ENCODE measurements around the gene RTN4RL1. TPM values are rescaled to one million over a fixed set of nuclear protein-coding genes. Genes with fewer than 3 reads are reported as not detected.

The RTN4RL1 gene
- total and polyA plus RNA-seq, 2 of the 4 experiments (the other 2 are of a cell fraction): under 0.01 to 0.03 TPM

DNA sequence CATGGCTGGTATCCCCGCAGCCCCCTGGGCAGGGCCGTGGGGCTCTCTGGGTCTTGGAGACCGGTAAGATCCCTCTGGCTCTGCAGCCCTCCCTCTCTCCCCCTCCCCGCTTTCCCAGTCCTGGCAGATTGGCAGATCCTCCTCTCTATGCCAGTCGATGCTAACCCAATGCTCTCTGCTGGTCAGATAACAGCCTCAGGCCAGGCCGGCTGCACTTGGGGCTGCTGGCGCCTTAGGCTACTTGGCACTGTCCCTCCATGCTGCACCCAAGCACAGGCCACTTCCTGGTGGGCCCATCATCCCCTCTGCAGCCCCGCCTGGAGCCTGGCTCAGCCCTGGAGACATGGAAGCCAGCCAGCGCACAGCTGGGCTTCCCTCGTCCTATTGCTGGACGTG is 81.7 kb downstream of the RTN4RL1 start:
- TF ChIP-seq BHLHE40 (IDR thresholded peaks at IDR 0.05; ENCODE audit: low read depth, low read length) (no peak), RFX5 (IDR thresholded peaks at IDR 0.05; ENCODE audit: low read depth, low read length) (no peak), MAZ (IDR thresholded peaks at IDR 0.05; ENCODE audit: borderline replicate concordance, low read depth, low read length) (no peak), CHD1 (IDR thresholded peaks at IDR 0.05; ENCODE audit: low read depth, low read length) (no peak)
- TF ChIP-seq, protein P1, sequence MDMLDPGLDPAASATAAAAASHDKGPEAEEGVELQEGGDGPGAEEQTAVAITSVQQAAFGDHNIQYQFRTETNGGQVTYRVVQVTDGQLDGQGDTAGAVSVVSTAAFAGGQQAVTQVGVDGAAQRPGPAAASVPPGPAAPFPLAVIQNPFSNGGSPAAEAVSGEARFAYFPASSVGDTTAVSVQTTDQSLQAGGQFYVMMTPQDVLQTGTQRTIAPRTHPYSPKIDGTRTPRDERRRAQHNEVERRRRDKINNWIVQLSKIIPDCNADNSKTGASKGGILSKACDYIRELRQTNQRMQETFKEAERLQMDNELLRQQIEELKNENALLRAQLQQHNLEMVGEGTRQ (IDR thresholded peaks at IDR 0.05; ENCODE audit: low read depth, low read length): no peak
- H2AK5ac ChIP-seq (ENCODE audit: low read depth, low read length): no peak overlapping the region
- no peak overlapping the region for H2BK20ac ChIP-seq (ENCODE audit: low read depth, low read length)
- H4K20me1 ChIP-seq (ENCODE audit: insufficient read depth, low read length): no peaks in the 10 kb centered on the region; the same call in 1 of the 2 replicates
- intact Hi-C loops (cut with micrococcal nuclease): no loop called here
- POLR2A ChIA-PET (ENCODE audit: unreplicated experiment): no interaction called here
- 0 out of 2 replicates have a peak, but pooled peaks cover 4% of the 10 kb centered on the region for H3K9me1 ChIP-seq (ENCODE audit: insufficient read depth, low read length)
- no peak overlapping the region for H3K14ac ChIP-seq (replicated peaks; ENCODE audit: low read depth, low read length)
- no peak overlapping the region for H3K4me2 ChIP-seq (ENCODE audit: low read depth, low read length)
- no peak overlapping the region for H2BK120ac ChIP-seq (ENCODE audit: low read depth, low read length)
- H3K18ac ChIP-seq (ENCODE audit: low read depth, low read length): no peak overlapping the region
- H3K4me1 ChIP-seq (ENCODE audit: control insufficient read depth, insufficient read depth, low read length): peaks cover 2% of the 10 kb centered on the region; the same call in 1 of the 2 replicates
- CTCF ChIA-PET: no interaction called here
- no peak overlapping the region for H3K4me3 ChIP-seq (ENCODE audit: insufficient read depth, low read depth, low read length)
- H3K9ac ChIP-seq (ENCODE audit: low read depth, low read length): no peak overlapping the region
- no peak for ATAC-seq (ENCODE audit: low read depth)
- no TSS peak for BruUV-seq (replicated peaks)
- dilution Hi-C loops (cut with HindIII; ENCODE audit: low sequenced_read_pairs, unreplicated experiment): no loop called here
- 19% methylated on average over 6 of the region's 11 CpGs; no CpG with 5 or more reads in 1 of the 2 experiments for WGBS, 2 experiments (ENCODE audit: extremely low coverage in 2 of 2, insufficient read length in 1 of 2)
- peaks cover 43% of the 10 kb centered on the region for H3K27me3 ChIP-seq (ENCODE audit: control insufficient read depth, insufficient read depth, low read length)
- no peak overlapping the region for H4K91ac ChIP-seq (ENCODE audit: insufficient read depth, low read depth, low read length)
- in situ Hi-C loops (cut with MboI; ENCODE audit: low sequenced_read_pairs): no loop called here
- no peak overlapping the region for H3K4ac ChIP-seq (ENCODE audit: low read depth, low read length)
- no peak overlapping the region for H3K27ac ChIP-seq (ENCODE audit: insufficient read depth, low read length)
- H3K9me3 ChIP-seq (ENCODE audit: control insufficient read depth, insufficient read depth, low read length): no peaks in the 10 kb centered on the region
- no peak overlapping the region for H3K56ac ChIP-seq (ENCODE audit: extremely low read depth, insufficient read depth, low read length)
- no peaks in the 10 kb centered on the region for H3K79me1 ChIP-seq (ENCODE audit: low read depth in 1 of 2, low read length in 2 of 2)
- H4K8ac ChIP-seq (ENCODE audit: low read depth in 2 of 2, low read length in 2 of 2): no peak overlapping the region
- DNase-seq: no peak
- no peak overlapping the region for H2BK5ac ChIP-seq (ENCODE audit: low read depth, low read length, poor library complexity, severe bottlenecking)
- no peak overlapping the region for H2AFZ ChIP-seq (replicated peaks; ENCODE audit: low read length, poor library complexity)
- H2AK9ac ChIP-seq (replicated peaks; ENCODE audit: low read depth, low read length, poor library complexity): no peak overlapping the region
- no peak overlapping the region for H3K23ac ChIP-seq (ENCODE audit: low read depth, low read length)
- H4K5ac ChIP-seq (ENCODE audit: low read depth, low read length): no peak overlapping the region
- no peaks in the 10 kb centered on the region for H3K36me3 ChIP-seq (ENCODE audit: control insufficient read depth, insufficient read depth, low read length)
- no peak overlapping the region for H2BK15ac ChIP-seq (ENCODE audit: low read depth, low read length)
